CD4-positive, alpha-beta T cell treated with Interleukin-15 for 1 hour (primary cell): ENCODE measurements around the gene RAI1.

ENCODE experiments used
- DNase-seq: peaks from one replicate; pipeline ENCODE4 v3.0.0-alpha.2; 2020

The RAI1 gene

DNA sequence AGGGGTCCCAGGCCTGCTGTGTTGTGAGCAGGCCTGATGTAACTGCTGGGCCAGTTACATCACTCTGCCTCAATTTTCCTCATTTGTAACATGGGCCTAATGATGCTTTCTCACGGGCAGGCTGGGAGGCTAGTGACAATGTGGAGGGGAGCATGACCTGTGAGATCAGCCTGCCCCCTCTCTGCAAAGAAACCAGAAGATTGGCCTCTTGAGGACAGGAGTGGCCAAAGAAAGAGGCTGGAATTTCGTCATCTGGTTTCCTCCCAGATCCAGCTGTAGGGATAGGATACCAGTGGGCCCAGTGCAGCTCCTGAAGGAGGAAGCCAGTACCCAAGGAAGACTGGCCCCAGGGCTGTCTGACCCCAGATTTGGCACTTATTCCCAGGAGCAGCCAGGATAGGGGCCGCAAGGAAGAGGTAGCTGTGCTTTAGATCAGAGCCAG lies 156.1 kb downstream of the RAI1 start:
- DNase-seq = no peak

DNA sequence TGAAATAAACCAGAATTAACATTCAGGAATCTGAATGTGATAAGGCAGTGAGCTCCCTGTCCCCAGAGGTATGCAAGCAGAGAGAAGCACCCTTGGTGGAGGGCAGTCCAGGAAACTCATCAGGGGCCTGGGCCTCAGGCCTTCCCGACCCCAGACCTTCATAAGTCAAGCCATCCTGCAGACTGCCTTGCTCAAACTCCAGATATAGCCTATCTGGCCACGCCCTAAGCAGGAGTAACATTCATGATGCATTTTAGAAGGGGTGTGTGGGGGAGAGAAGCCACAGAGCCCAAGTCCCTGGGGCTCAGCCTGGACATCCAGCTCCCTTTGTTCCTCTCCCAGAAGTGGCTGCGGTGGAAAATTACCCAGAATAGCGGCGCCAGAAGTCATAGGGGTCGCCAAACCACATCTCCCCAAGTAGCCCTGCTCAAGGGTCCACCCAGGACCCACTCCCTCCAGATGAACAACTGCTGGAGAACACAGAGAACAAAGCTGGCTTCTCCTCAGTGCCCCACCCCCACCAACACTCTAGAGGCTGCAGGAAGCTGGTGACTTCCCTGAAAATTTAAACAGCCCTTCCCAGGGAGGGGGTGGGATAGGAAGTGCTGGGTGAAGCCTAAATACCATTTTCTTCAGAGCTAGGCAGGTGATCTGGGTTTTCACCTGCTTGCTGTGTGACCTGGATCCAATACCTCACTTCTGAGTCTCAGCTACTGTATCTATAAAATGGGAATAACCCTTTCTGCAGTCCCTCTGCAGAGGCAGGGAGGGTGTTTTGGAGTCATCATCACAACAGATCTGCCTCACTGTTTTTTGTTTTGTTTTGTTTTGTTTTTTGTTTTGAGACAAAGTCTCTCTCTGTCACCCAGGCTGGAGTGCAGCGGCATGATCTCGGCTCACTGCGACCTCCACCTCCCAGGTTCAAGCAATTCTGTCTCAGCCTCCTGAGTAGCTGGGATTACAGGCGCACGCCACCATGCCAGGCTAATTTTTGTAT lies 157.0 kb downstream of the RAI1 start:
- DNase-seq = no peak

DNA sequence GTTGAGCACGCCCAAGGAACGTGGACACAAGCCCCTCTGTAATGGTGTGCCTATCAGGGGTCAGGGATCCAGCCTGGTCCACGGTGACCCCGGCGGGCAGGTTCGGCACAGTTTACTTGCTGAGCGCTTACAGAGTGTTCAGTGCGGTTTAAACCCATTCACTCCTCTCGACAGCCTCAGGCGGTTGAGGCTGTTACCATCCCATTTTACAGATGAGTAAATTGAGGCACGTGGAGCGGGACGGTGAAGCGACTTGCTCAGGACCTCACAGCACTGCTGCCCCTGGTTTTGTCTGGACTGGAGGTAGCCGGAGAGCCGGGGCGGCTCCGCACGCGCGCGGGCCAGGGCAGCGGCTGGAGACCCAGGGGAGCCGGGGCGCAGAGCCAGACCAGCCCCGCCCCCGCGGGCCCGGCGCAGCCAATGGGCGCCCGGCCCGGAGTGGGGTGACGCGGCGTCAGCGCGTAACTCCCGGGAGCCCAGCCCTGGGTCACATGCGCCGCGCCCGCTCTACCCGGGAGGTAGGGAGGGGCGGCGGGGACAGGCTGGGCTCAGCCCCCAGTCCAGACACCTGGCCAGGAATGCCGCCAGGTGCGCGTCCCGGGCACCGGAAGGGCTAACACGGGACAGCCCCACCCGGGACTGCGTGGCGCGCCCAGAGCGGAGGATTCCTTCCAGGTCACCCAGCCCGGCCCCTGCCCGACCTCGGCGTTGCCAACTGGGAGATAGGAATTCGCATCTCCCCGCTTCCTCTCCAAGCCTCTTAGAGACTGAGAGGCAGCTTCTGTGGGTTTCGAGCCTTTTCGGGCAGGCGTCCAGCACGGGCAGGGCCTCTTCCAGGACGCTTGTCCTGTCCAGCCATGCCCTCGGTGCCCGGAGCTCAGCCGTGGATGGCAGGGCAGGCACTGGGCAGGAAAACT lies 158.8 kb downstream of the RAI1 start:
- DNase-seq = peak; percentile 86

DNA sequence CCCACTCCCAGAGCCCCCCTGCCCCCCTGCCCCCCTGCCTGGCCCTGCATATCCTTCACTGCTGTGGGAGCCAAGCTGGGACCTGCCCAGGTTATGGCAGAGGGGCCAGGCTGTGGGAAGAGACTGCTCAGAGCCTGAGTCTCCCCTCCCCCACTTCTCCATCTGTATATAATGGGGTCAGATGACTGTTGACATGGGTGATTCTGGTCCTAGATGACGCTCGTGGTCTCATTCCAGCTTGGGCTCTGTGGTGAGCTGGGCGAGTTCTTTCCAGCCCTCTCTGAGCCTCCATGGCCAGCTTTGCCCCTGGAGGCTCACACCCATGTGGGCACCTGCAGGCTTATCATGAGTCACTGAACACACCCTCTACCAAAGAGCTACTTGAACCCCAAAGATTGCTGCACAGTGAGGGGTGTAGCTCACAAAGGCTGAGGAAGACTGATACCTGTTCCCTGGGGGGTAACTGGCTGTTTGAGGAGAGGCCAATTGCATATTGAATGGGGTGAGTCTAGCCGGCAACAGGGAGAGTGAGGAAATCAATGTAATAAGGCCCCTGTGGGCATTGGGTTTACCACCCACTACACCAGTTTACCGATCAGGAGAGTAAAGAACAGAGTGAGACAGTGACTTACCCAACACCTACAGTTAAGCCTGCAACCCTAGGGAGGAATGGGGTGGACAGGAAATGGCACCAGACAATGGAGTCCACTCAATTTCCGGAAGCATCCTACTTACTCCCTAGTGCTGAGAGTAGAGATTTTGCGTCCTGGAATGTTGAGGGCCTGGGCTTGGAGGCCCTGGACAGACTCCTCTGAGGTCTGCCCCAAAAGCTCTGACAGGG lies 159.7 kb downstream of the RAI1 start:
- DNase-seq = peak; percentile 27

DNA sequence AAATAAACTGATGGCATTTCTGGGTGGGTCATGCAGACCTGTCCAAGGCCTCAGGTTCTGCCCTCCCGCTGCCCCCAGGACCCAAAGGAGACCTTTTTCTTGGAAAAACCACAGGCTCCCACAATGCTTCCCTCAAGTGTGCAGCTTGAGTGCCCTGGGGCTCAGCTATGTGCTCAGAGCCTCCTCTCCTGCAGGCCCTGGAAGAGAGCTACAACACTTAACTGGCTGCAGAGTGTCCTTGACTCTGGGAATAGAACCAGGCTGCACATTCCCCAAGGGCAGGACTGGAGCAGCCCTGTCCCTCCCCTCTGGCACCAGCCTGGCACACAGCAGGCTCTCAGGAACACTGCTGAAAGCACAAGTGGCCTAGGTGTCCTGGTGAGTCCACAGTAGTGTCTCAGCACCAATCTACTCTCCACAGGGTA lies 160.4 kb downstream of the RAI1 start:
- DNase-seq = no peak

DNA sequence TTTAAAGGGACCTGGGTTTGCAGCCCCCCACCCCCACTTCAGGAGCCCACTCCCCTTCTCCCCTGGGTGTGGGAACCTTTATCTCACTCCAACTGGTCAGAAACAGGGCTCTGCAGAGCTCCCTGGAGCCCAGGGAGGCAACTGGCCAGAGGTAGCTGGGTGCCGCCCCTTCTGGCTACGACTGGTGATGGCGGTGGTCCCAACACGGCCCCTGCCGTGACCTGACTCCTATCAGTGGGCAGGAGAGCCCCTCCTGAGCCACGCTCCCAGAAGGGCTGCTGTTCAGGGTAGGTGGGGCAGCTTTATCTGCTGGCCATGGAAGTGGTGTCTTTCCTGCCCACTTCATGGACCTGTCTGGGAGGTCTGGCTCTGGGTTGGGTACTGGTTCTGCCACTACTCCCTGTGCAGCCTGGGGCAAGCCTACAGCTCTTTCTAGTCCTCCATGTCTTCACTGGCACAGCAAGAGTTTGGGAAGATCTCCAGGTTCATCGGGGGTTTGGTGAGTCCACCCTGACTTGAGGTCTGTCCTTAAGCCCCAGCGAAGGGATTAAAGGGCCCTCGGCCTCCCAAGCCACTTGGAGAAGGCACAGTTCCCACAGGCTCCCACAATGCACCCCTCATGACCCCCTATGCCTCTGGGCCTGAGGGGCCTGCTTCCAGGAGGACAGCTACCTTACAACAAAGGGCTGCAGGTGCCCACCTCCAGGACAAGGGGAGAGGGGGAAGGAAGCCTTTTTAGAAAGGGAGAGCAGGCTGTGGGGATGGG lies 161.0 kb downstream of the RAI1 start:
- no peak for DNase-seq

DNA sequence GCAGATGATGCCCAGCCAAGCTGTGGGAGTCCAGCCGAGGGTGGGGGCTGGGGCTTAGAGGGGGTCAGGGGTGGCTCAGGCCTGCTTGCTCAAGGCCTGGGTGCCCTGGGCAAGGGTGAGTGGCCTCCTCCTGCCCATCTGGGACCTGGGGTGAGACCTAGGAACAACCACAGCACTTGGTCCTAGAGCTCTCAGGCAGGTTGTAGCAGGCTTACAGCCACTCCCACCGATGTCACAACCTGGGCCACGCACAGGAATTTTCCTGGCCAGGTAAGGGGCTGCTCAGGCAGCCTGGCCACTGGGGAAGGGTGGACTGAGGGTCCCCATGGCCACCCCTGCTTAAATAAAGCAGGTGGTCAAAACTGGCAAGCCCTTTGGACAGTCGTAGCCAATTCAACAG lies 161.8 kb downstream of the RAI1 start:
- DNase-seq = no peak

DNA sequence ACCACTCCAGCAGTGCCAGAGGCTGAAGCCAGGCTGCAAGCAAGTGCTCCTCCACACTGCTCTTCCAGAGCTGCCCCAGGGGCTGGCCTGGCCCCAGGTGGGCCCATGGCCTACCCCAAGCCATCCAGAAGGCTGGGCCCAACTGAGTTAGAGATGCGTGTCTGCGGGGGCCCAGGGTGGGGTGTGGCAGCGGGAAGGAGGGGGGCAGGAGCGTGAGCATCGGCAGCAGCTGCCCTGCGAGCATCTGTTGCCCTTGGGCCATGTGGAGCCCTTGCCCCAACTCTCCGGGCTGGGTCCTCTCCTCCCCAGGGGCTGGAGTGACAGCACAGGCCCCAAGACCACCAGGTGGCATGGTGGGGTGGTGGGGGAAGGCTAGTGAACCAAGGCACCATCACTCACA lies 162.8 kb downstream of the RAI1 start:
- DNase-seq = no peak

DNA sequence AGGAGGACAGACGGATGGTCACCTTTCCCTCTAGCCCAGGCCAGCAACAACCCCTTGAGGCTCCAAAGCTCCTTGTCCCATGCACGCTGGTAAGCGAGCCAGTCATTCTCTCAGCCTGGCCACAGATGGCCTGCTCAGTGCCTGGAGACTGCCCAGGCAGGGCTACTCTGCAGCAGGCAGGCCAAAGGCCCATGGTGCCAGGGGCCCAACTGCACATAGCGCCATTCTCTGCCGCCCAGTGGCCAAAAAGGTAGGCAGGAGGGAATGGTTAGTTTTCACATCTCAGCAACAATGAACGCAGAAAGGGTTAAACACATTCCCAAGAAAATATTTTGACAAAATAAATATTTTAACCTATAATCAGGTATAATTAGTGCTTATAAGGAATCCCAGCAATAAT lies 163.2 kb downstream of the RAI1 start:
- no peak for DNase-seq

DNA sequence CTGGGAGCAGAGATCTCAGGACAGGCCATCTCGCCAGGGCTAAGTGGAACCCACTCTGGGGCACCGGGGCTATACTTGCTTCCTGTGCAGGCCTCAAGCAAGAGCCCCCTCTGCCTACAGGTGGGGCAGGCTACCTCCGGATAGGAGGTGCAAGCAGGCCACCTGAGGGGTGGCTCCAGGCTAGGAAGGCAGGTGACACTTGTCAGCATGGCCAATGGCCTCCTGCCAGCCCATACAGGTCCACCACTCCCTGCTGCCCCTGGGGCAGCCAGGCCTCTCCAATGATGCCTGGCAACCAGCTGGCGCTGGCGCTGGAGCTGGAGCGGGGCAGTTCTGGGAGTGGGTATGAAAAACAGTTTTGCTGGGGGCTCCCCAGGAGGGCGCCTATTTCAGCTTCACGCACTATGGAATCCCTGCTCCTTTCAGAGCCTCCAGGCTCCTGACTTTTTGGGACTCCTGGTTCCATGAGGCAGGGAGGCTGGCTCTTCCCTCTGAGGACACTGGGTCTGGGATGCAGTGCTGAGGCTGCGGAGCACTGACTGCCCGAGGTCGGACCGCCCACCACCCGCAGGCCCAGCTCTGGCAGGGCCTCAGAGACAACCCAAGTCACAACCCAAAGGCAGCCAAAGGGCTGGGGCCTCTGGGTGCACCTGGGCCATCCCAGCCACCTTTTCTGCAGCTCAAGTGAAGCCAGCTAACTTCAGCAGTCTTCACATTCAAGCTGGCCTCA lies 164.0 kb downstream of the RAI1 start:
- no peak for DNase-seq

DNA sequence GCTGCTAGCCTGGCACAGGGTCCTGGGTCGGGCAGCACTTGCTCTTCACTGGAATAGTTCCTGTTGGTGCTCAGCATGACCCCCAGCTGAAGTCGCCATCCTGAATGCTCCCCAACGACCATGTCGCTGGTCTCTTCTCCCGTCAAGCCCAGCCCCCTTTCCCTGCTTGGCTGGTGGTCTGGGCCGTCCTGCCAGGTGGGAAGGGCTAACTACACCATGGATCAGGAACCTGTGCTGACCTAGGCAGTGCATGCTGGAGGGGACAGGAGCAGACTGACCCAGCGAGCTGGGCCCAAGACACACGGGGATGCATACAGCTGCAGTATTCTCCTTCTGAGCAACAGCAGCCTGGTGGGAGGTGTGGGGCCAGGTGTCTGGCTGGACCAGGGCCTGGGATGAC lies 164.7 kb downstream of the RAI1 start:
- no peak for DNase-seq

DNA sequence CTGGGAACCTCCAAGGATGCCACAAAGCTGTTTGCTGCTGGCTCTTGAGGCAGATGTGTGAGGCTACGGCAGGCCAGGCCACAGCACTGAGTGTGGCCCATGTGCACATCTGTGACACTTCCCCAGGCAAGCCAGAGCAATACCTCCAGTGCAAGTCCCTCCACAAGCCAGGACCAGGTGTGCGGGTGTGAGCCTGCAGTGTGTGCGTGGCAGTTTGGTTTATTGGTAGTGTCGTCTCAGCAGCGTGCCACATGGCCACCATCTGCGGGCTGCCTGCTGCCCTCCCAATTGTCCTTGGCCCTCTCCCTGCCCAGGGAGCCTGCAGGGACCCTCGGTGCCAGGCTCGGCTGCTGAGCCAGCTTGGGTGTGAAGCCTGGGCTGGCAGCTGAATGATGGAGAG lies 165.4 kb downstream of the RAI1 start:
- no peak for DNase-seq

DNA sequence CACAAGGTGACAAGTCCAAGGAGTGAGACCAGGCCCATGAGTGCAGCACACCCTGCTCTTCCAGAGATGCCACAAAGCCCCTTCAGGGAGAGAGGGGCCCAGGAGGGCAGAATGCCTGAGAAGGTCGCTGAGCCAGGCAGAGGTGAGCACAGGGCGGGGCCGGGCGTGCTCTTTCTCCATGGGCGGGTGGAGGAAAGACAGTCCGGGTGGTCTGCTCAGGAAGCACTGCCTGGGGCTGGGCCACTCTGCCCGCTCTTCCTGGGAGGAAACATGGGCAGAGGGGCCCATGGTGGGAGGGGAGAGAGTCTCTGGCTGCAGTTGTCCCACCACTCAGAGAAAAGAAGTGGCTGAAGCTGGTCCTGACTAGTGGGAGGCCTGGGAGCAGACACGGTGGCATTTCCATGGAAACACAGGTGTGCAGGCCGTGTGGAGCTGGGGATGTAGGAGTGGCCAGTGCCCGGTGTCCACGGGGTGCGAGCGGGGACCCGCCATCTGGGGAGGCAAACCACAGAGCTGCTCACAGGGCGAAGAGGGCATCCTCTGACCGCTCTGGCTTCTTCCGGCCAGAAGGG lies 165.9 kb downstream of the RAI1 start:
- DNase-seq = no peak

DNA sequence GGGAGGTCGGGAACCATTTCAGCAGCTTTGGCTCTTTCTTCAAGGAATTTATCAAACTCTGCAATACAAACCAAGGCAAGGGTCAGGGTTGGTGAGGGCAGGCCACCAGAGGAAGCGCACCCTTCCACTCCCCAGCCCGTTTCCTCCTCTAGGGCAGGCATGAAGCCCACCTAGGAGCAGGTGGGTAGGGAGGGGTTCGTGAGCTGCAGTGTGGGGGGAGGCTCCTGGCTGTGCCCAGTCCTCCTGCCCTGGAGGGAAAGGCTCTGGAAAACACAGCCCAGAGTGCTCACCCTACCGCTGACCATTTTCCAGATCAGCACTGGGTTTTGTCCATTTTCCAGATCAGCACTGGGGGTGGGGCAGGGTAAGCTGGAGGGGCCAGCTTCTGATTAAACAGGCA lies 166.5 kb downstream of the RAI1 start:
- DNase-seq = no peak

DNA sequence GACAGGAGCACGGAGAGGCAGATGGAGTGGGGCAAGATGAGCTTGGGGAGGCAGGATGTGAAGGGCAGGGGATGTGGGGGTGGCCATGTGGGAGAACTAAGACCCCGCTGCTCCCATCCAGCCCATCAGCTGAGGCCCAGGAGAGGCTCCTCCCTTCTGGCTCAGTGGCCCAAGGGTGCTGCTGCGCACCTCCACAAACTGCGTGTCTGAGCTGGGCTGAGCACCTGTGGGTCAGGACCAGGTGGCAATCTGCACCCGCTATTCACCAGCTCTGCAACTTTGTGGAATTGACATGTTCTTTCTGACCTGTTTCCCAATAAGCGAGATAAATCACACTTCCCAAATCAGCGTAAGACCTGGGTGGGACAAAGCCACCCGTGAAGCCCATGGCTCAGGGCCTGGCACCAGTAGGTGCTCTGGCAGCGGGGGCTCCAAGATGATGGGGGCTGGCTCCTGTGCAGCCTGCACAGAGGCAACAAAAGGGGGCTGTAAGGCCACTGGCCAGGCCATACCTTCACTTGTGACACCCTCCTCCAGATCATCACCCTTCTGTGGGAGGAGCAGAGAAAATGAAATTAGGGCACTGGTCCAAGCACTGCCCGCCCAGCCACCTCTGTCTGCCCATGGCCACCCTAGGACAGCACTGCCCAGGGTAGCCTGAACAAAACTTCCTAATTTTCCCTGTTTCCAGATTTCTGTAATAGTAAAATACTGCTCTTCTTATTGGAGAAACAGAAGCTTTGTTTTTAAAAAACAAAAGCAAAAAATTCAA lies 167.2 kb downstream of the RAI1 start:
- DNase-seq = no peak

DNA sequence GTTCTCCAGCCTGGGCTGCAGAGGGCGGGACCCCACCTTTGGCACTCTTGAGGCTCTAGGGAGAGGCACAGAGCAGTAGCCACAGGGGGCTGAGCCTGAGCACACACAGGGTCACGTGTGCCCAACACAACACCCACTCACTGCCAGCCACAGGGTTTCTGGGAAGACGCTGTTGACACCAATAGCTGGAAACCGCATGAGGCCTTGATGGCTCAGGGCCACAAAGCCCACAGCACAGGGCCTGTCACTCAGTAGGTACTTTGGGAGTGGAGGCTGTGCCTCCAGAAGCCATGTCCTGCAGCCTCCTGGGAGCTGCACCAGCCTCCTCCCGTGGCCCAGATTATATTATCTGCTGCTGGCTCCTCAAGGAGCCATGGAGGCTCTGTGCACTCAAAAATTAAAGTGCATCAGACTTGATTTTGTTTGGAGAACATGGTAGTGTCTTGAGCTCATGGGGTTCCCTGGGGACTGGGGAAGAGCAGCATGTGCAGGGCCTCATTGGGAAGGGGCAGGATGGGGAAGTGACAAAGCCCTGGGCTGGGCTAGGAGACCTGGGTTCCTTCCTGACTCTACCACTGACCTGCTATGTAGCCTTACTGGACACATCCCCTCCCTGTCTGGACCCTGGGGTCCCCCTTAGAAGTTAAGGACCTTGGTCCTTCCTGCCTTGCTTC lies 168.0 kb downstream of the RAI1 start:
- peak; percentile 89 for DNase-seq

DNA sequence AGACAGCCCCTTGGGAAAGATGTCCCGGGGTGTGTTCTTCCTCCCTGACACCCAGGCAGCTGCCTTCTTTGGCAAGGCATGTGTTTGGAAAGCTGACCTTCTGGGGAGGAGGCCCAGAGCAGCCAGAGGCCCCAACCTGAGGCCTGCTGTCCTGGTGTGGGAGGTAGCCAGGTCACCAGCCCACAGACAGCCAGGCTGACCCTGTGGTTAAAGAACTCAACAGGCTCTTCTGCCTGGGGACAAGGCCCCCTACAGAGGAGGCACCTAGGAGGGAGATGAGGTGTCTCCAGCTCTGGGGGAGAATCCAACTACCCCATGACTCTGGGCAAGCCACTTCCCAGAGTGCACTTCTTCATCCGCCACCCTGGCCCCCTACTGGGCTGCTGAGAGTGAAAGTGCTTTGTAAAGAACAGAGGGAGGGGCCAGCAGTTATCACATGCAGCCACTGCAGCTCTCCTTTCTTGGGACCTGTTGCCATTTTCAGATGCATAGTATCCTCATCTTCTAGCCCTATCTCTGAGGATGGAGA lies 168.7 kb downstream of the RAI1 start:
- peak; percentile 78 for DNase-seq

DNA sequence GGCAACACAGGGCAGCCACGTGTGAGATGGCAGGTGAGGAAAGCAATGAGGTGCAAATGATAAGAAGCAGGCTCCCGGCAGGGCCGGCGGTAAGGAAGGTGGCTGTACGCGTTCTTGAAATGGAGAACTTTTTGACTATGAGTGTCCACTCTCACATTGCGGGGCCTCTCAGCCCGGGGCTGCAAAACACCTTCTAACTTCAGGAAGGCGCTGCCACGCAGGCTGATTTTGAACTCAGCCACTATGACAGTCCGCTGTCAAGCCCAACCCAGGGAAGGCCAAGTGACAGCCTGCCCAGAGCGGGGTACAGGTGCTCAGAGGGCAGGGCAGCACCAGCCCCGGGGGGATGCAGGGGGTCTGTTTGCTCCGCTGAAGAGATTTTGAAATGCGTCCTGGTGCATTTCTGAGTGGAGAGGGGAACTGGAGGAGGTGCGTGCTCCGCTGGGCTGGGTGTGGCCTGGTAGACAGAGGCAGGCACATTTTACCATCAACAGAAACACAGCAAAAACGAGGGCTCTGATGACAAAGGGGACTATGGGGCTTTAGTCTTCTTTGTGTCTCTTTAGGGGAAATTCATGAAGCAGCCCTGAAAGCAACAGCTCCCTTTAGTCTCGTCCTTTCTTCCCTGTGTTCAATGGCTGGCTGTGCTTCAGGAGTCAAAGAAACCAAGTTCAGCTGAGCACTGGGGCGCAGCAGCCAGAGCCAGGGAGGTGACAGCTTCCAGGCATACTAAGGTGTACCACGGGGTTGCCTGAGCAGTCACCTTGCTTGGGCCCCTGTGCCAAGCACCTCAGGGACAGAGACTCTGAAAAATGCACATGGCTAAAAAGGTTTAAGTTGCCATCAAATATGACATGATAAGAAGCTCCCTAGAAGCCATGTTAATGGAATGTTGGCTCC lies 170.1 kb downstream of the RAI1 start:
- DNase-seq = no peak
